Peyer's patch (tissue), 4 donors: Measurements from ENCODE around the gene RGS17.

Source experiments
- POLR2A ChIP-seq, 2 donors: fragments of 450-650 bp; IDR thresholded peaks; one replicate each; pipeline ENCODE4 v1.5.1; 2017; ENCODE audit warnings: antibody characterized with exemption in 2 of 2, mild to moderate bottlenecking in 2 of 2, moderate library complexity in 2 of 2
- TF ChIP-seq, protein P1 (sequence below), 6 experiments: fragments of 450-650 bp in 4 of 6; fragments of 200-600 bp in 2 of 6; sonication (generic) in 1 of 6; IDR thresholded peaks; one replicate each; pipeline ENCODE4 v1.5.1; 2017 to 2019; ENCODE audit warnings: antibody characterized with exemption in 6 of 6, mild to moderate bottlenecking in 3 of 6, moderate library complexity in 1 of 6

DNA sequence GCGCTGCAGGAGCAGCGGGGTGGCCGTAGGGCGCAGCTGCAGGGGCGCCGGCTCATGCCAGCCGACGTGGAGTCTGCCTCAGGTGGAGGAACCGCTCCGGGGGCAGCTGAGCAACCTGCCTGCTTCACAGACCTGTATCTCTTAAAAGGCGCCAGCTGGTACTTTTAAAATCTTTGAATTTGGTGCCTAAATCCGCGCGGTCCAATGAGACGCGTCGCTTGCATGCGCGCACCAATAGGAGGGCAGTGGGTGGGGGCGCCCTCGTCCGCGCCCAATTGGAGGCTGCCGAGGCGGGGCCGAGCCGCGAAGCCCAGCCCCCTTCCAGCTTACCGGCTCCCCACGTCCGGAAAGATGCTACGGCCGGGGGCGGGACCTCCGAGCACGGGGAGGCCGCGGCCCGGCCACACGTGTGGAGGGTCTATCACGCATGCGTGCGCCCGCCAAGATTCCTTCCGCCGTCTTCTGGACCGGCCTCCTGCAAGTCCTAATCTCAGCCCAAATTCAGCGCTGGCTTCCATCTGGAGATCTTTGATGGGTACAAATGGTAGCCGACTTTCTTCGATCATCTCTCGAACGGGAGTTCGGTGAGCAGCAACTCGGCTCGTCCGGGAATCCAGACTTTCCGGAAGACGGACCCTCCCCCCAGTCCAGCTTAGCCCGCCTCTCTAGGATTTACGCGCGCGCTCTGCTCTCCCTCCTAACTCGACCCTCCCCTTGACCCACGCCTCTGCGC lies 148.0 kb downstream of the RGS17 start, which contains the start of gene FBXO5:
- TF ChIP-seq, protein P1, sequence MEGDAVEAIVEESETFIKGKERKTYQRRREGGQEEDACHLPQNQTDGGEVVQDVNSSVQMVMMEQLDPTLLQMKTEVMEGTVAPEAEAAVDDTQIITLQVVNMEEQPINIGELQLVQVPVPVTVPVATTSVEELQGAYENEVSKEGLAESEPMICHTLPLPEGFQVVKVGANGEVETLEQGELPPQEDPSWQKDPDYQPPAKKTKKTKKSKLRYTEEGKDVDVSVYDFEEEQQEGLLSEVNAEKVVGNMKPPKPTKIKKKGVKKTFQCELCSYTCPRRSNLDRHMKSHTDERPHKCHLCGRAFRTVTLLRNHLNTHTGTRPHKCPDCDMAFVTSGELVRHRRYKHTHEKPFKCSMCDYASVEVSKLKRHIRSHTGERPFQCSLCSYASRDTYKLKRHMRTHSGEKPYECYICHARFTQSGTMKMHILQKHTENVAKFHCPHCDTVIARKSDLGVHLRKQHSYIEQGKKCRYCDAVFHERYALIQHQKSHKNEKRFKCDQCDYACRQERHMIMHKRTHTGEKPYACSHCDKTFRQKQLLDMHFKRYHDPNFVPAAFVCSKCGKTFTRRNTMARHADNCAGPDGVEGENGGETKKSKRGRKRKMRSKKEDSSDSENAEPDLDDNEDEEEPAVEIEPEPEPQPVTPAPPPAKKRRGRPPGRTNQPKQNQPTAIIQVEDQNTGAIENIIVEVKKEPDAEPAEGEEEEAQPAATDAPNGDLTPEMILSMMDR (IDR thresholded peaks at IDR 0.05) = no peak
- peak; percentile 43 to 48 for TF ChIP-seq POLR2A (IDR thresholded peaks at IDR 0.05)
